K562 (cell line): ENCODE results near the gene CELSR2. TPM values are rescaled to one million over a fixed set of nuclear protein-coding genes. Genes with fewer than 3 reads are reported as not detected.

Experiments
- ATAC-seq: fragments of 200-7000 bp; cut with Tn5 transposase; 3 replicates; pipeline ENCODE4 v1.9.1; 2020; ENCODE audit warnings: moderate library complexity
- BruUV-seq: library from RNA; stranded (reverse); fragments of 400-500 nt; replicated peaks from 2 replicates; lab custom pipeline; 2021; lab: Mats Ljungman, UMichigan
- CTCF ChIA-PET: fragments of 300-600 bp; formaldehyde crosslinking; extraction: SDS; loops from one replicate; lab custom pipeline; 2021; ENCODE audit warnings: low intra/inter-chr PET ratio; lab: Yijun Ruan, JAX
- POLR2A ChIA-PET: fragments of 300-600, 350-650 bp; sonication (Branson Sonifier 250); formaldehyde crosslinking; extraction: SDS; loops from one replicate; lab custom pipeline; 2021; ENCODE audit warnings: antibody characterized with exemption, inconsistent platforms; lab: Yijun Ruan, JAX
- DNase-seq, 4 experiments: peaks; one replicate each; pipeline versions ENCODE4 v3.0.0 to v3.0.0-alpha.2; 2011 to 2018; ENCODE audit warnings: low spot score in 3 of 4, mixed read lengths in 3 of 4; ENCODE audit errors: extremely low read depth in 1 of 4
- FAIRE-seq: peaks from 2 replicates; lab custom pipeline; 2011; peaks lifted over from hg19 to GRCh38; lab: Jason Lieb, UNC
- H2AFZ ChIP-seq: 2 replicates; pipeline ENCODE4 v1.6.0; 2011; ENCODE audit warnings: low read depth, low read length, control low read depth, inconsistent platforms
- H3K27ac ChIP-seq: fragments of 200-600 bp; 3 replicates; pipeline ENCODE4 v1.8.0; 2011; ENCODE audit warnings: low read depth, mild to moderate bottlenecking, control low read depth, inconsistent platforms, low read length, moderate library complexity, mixed read lengths; ENCODE audit errors: extremely low read depth
- H3K27me3 ChIP-seq, 2 experiments: fragments of 300-600 bp in 1 of 2; 2 replicates in 1 of 2; 3 replicates in 1 of 2; pipeline versions ENCODE4 v1.6.0 to v1.8.0; 2011; ENCODE audit warnings: inconsistent platforms in 2 of 2, low read length in 2 of 2, mild to moderate bottlenecking in 1 of 2, mixed read lengths in 1 of 2, moderate library complexity in 1 of 2; ENCODE audit not compliant: control insufficient read depth in 2 of 2, insufficient read depth in 2 of 2
- H3K36me3 ChIP-seq: fragments of 300-600 bp; 3 replicates; pipeline ENCODE4 v1.8.0; 2011; ENCODE audit warnings: mild to moderate bottlenecking, low read length, inconsistent platforms; ENCODE audit not compliant: control insufficient read depth, insufficient read depth
- H3K4me1 ChIP-seq, 2 experiments: fragments of 200-600 bp in 1 of 2; replicated peaks in 1 of 2; 2 replicates in 1 of 2; 3 replicates in 1 of 2; pipeline versions ENCODE4 v1.5.1 to v1.8.0; 2011; ENCODE audit warnings: inconsistent platforms in 2 of 2, low read length in 2 of 2, mild to moderate bottlenecking in 1 of 2, mixed read lengths in 1 of 2, moderate library complexity in 1 of 2; ENCODE audit not compliant: control insufficient read depth in 2 of 2, insufficient read depth in 2 of 2
- H3K4me2 ChIP-seq: 2 replicates; pipeline ENCODE4 v1.6.1; 2011; ENCODE audit warnings: low read length, control low read depth, inconsistent platforms, mixed read lengths; ENCODE audit not compliant: insufficient read depth
- H3K4me3 ChIP-seq: fragments of 200-600 bp; sonication (generic), shearing (Covaris generic); 2 replicates; pipeline ENCODE4 v1.5.1; 2016; ENCODE audit warnings: control low read depth, inconsistent platforms
- H3K79me2 ChIP-seq: fragments of 200-600 bp; 3 replicates; pipeline ENCODE4 v1.8.0; 2011; ENCODE audit warnings: low read length, inconsistent platforms; ENCODE audit not compliant: control insufficient read depth, insufficient read depth
- H3K9ac ChIP-seq, 2 experiments: 2 replicates each; pipeline versions ENCODE4 v1.6.0 to v1.6.1; 2011; ENCODE audit warnings: low read depth in 2 of 2, low read length in 2 of 2, control low read depth in 1 of 2, inconsistent platforms in 1 of 2, mild to moderate bottlenecking in 1 of 2, mixed read lengths in 1 of 2; ENCODE audit not compliant: insufficient read depth in 1 of 2
- H3K9me1 ChIP-seq: one replicate; pipeline ENCODE4 v1.6.0; 2011; ENCODE audit warnings: inconsistent platforms, mild to moderate bottlenecking, low read length, moderate library complexity; ENCODE audit not compliant: control insufficient read depth, insufficient read depth
- H3K9me3 ChIP-seq: replicated peaks from 2 replicates; pipeline ENCODE4 v1.5.1; 2011; ENCODE audit warnings: low read depth, low read length, inconsistent platforms; ENCODE audit not compliant: control insufficient read depth, insufficient read depth
- H4K20me1 ChIP-seq: replicated peaks from 2 replicates; pipeline ENCODE4 v1.6.1; 2011; ENCODE audit warnings: low read length, inconsistent platforms, mixed read lengths; ENCODE audit not compliant: control insufficient read depth, insufficient read depth
- FOXM1 ChIP-seq, 2 experiments: fragments of 450-650 bp in 1 of 2; sonication (generic) in 1 of 2; formaldehyde crosslinking in 1 of 2; IDR thresholded peaks; 2 replicates each; pipeline versions ENCODE4 v1.6.1 to v1.9.0; 2017 to 2022; ENCODE audit warnings: low read depth in 2 of 2, mild to moderate bottlenecking in 2 of 2, missing genetic modification reagents in 1 of 2, moderate library complexity in 1 of 2
- JUN ChIP-seq, 2 experiments: sonication (generic) in 1 of 2; formaldehyde crosslinking in 1 of 2; IDR thresholded peaks; 2 replicates each; pipeline versions ENCODE4 v1.6.1 to v1.8.0; 2012 to 2022; ENCODE audit warnings: borderline replicate concordance in 2 of 2, mild to moderate bottlenecking in 2 of 2, improper control_type of control experiment in 1 of 2, low read depth in 1 of 2, low read length in 1 of 2, missing genetic modification reagents in 1 of 2
- MBD2 ChIP-seq: sonication (generic); IDR thresholded peaks from 2 replicates; pipeline ENCODE4 v1.6.1; 2016; ENCODE audit warnings: low read depth, borderline replicate concordance
- NCOA1 ChIP-seq: fragments of 450-650 bp; IDR thresholded peaks from 2 replicates; pipeline ENCODE4 v1.6.1; 2016; ENCODE audit warnings: low read depth
- NFIC ChIP-seq: fragments of 450-650 bp; IDR thresholded peaks from 2 replicates; pipeline ENCODE4 v1.6.1; 2017; ENCODE audit warnings: mild to moderate bottlenecking, inconsistent platforms
- PCBP2 ChIP-seq: fragments of 200-400 bp; formaldehyde crosslinking; IDR thresholded peaks from 2 replicates; pipeline ENCODE4 v1.6.1; 2018; ENCODE audit warnings: low read length, low read depth, mild to moderate bottlenecking, moderate library complexity; ENCODE audit not compliant: poor library complexity, severe bottlenecking
- POLR2AphosphoS5 ChIP-seq: IDR thresholded peaks from 2 replicates; pipeline ENCODE4 v1.6.1; 2011; ENCODE audit warnings: mild to moderate bottlenecking, low read depth, low read length, moderate library complexity; ENCODE audit not compliant: control insufficient read depth, insufficient read depth
- SETDB1 ChIP-seq: IDR thresholded peaks from one replicate; pipeline ENCODE4 v1.6.1; 2012; ENCODE audit warnings: low read length, control low read depth, inconsistent platforms
- SMAD4 ChIP-seq: fragments of 250-450 bp; sonication (Bioruptor Pico); conservative IDR thresholded peaks from 2 replicates; pipeline ENCODE4 v1.8.0; 2021; ENCODE audit warnings: inconsistent platforms, mild to moderate bottlenecking, moderate library complexity
- XRCC4 ChIP-seq: IDR thresholded peaks from one replicate; pipeline ENCODE4 v1.6.1; 2011; ENCODE audit not compliant: insufficient read depth, insufficient read length; ENCODE audit errors: extremely low read depth
- ZNF197 ChIP-seq: fragments of 200-800 bp; sonication (Bioruptor generic); IDR thresholded peaks from 2 replicates; pipeline ENCODE4 v1.6.1; 2016; ENCODE audit warnings: low read depth, missing genetic modification characterization, missing compliant biosample characterization
- ZNF263 ChIP-seq: sonication (generic); formaldehyde crosslinking; IDR thresholded peaks from 2 replicates; pipeline ENCODE4 v1.8.0; 2022; ENCODE audit warnings: mild to moderate bottlenecking, missing genetic modification reagents, borderline replicate concordance
- ZNF316 ChIP-seq: fragments of 450-650 bp; IDR thresholded peaks from 2 replicates; pipeline ENCODE4 v1.6.1; 2016
- WGBS: fragments of 100-300 bp; shearing (Covaris generic); methylation state at CpG from one replicate; pipeline ENCODE4 v1.1.6; 2016; ENCODE audit warnings: low coverage, mixed read lengths; ENCODE audit not compliant: insufficient coverage; ENCODE audit errors: missing lambda C conversion rate; 5-methylcytosine and 5-hydroxymethylcytosine counted together
- in situ Hi-C: fragments of 300-500 bp; cut with MboI; formaldehyde crosslinking; loops from 4 replicates; pipeline ENCODE4 v1.15.0; 2018; ENCODE audit warnings: inconsistent platforms, mixed read lengths
- intact Hi-C: fragments of 100-400 bp; cut with micrococcal nuclease; formaldehyde crosslinking; loops from 2 replicates; pipeline ENCODE4 v1.14.2; 2022
- polyA plus RNA-seq, 8 experiments: library from polyadenylated mRNA; depleted of rRNA in 4 of 8; stranded (reverse) in 5 of 8; unstranded in 3 of 8; fragments of >200 nt; fragmentation: Nextera tagmentation in 2 of 8; fragmentation: Illumina TruSeq in 1 of 8; extraction: Ambion mirVana in 2 of 8; extraction: Trizol in 1 of 8; gene quantifications; 2 replicates each; pipeline versions ENCODE4 v1.2.1 to v1.2.3, GENCODE V29; 2011 to 2014; ENCODE audit warnings: inconsistent platforms in 1 of 8, missing spikeins in 1 of 8
- total RNA-seq, 7 experiments: library from RNA; depleted of rRNA in 6 of 7; stranded (reverse); fragments of >200 nt in 6 of 7; fragmentation: Illumina TruSeq in 2 of 7; extraction: Trizol in 2 of 7; gene quantifications; 2 replicates each; pipeline versions ENCODE4 v1.2.1 to v1.2.3, GENCODE V29; 2011 to 2021; ENCODE audit warnings: low replicate concordance in 1 of 7
- TF ChIP-seq, protein P1 (sequence below), 2 experiments: IDR thresholded peaks; 2 replicates each; pipeline ENCODE4 v1.6.1; 2011; ENCODE audit warnings: borderline replicate concordance in 1 of 2, control low read depth in 1 of 2, low read depth in 1 of 2, low read length in 1 of 2, mild to moderate bottlenecking in 1 of 2, mixed read lengths in 1 of 2, moderate library complexity in 1 of 2; ENCODE audit not compliant: insufficient read depth in 1 of 2, insufficient read length in 1 of 2, poor library complexity in 1 of 2, severe bottlenecking in 1 of 2; ENCODE audit errors: extremely low read depth in 1 of 2
- TF ChIP-seq, protein P2 (sequence below): sonication (generic); IDR thresholded peaks from 2 replicates; pipeline ENCODE4 v1.6.1; 2016
- TF ChIP-seq, protein P3 (sequence below): fragments of 450-650 bp; IDR thresholded peaks from 2 replicates; pipeline ENCODE4 v1.6.1; 2017; ENCODE audit warnings: antibody characterized with exemption

CELSR2 gene
- total and polyA plus RNA-seq, 9 of the 15 experiments (the other 6 are each of a cell fraction or from before 2014, with no cell fraction given), result 0.31 to 21.9 (median 4.2) TPM

DNA sequence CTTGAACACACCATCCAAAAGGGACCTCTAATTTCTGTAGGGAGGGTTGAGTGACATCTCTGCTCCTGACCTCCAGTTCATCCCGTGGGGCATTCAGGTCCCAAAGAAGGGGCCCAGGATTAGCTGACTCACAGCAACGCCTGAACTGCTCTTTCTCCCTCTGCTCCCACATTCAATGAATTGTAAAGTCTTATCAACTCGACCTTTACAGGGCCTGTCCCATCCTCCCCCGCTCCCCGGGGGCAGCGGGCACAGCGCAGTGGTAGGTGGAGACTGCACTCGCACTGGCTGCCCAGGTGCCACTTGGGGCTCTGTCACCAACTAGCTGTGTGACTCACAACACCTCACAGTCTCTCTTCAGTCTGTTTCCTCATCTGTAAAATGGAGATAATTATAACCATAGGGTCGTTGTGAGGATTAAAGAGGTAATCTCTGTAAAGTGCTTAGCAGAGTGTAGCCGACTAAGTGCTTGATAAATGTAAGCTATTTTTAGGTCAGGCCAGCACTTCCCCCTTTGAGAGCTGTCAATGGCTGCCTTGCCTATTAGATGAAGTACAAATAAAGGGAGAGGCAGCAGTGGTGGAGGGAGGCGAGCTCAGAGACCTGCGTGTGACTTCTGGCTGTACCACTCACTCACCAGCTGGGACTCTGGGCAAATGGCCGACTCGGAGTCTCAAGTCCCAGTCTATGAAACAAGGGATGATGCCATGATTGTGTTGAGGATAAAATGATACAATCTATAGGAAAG is 58.1 kb downstream of the CELSR2 start:
- Histone ChIP-seq H3K4me3 (no peak overlapping the region), H3K9me3 (no peaks in the 10 kb centered on the region), H3K27ac (peak overlapping the region; percentile 57), H4K20me1 (peaks cover 16% of the 10 kb centered on the region), H3K79me2 (no peaks in the 10 kb centered on the region), H3K36me3 (peaks cover 23% of the 10 kb centered on the region), H2AFZ (no peak overlapping the region), H3K9me1 (no peaks in the 10 kb centered on the region), H3K27me3 (no peaks in the 10 kb centered on the region), H3K4me1 (peaks cover 18 to 36% of the 10 kb centered on the region in 2 experiments), H3K9ac (peak overlapping the region; percentile 22 to 70; a peak in 2 of 4 replicates), H3K4me2 (peak overlapping the region; percentile 71)
- ATAC-seq (peak; percentile 70), DNase-seq (peak; percentile 78 to 87 (median 80)), FAIRE-seq (peak; percentile 74)
- in situ Hi-C loops, result no loop called here
- ChIA-PET CTCF (interaction anchor here (0.6 kb wide), 2 partner anchors 30 to 195 kb away, joined by 3 read pairs; a partner anchor contains a TSS), POLR2A (interaction anchor here (0.6 to 4.6 kb wide), 12 partner anchors 10 to 88 kb away, joined by 3 to 62 read pairs (median 4); partner anchors contain the start of gene PSRC1)
- intact Hi-C loops, result no loop called here
- BruUV-seq, result no TSS peak
- WGBS, result under 1% methylated on average over 14 of the region's 14 CpGs
- peak; percentile 61 for TF ChIP-seq NFIC
- TF ChIP-seq FOXM1 (IDR thresholded peaks at IDR 0.05; ENCODE audit: low read depth), result peak; percentile 44; the same call in 1 of the 2 replicates
- TF ChIP-seq FOXM1 (CRISPR knock-in tag; IDR thresholded peaks at IDR 0.05; ENCODE audit: low read depth), result no peak
- peak; percentile 3; the same call in 1 of the 2 replicates for TF ChIP-seq ZNF263 (CRISPR knock-in tag)
- TF ChIP-seq, protein P1, sequence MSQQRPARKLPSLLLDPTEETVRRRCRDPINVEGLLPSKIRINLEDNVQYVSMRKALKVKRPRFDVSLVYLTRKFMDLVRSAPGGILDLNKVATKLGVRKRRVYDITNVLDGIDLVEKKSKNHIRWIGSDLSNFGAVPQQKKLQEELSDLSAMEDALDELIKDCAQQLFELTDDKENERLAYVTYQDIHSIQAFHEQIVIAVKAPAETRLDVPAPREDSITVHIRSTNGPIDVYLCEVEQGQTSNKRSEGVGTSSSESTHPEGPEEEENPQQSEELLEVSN (IDR thresholded peaks at IDR 0.05; ENCODE audit: borderline replicate concordance in 1 of 2, extremely low read depth in 1 of 2, insufficient read depth in 1 of 2, insufficient read length in 1 of 2, low read depth in 1 of 2, low read length in 1 of 2, poor library complexity in 1 of 2, severe bottlenecking in 1 of 2), result no peak
- no peak for TF ChIP-seq PCBP2
- no peak for TF ChIP-seq SETDB1
- TF ChIP-seq, protein P2, sequence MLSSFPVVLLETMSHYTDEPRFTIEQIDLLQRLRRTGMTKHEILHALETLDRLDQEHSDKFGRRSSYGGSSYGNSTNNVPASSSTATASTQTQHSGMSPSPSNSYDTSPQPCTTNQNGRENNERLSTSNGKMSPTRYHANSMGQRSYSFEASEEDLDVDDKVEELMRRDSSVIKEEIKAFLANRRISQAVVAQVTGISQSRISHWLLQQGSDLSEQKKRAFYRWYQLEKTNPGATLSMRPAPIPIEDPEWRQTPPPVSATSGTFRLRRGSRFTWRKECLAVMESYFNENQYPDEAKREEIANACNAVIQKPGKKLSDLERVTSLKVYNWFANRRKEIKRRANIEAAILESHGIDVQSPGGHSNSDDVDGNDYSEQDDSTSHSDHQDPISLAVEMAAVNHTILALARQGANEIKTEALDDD, result peak; percentile 91
- TF ChIP-seq ZNF316, result peak; percentile 78
- TF ChIP-seq, protein P3, sequence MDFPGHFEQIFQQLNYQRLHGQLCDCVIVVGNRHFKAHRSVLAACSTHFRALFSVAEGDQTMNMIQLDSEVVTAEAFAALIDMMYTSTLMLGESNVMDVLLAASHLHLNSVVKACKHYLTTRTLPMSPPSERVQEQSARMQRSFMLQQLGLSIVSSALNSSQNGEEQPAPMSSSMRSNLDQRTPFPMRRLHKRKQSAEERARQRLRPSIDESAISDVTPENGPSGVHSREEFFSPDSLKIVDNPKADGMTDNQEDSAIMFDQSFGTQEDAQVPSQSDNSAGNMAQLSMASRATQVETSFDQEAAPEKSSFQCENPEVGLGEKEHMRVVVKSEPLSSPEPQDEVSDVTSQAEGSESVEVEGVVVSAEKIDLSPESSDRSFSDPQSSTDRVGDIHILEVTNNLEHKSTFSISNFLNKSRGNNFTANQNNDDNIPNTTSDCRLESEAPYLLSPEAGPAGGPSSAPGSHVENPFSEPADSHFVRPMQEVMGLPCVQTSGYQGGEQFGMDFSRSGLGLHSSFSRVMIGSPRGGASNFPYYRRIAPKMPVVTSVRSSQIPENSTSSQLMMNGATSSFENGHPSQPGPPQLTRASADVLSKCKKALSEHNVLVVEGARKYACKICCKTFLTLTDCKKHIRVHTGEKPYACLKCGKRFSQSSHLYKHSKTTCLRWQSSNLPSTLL, result no peak
- 0 out of 2 replicates have a peak, but pooled peaks have one; percentile 44 for TF ChIP-seq MBD2
- no peak for TF ChIP-seq XRCC4
- TF ChIP-seq NCOA1, result 0 out of 2 replicates have a peak, but pooled peaks have one; percentile 38
- no peak for TF ChIP-seq ZNF197 (CRISPR knock-in tag)
- peak; percentile 84 for TF ChIP-seq SMAD4
- TF ChIP-seq POLR2AphosphoS5, result no peak
- no peak for TF ChIP-seq JUN (IDR thresholded peaks at IDR 0.05; ENCODE audit: borderline replicate concordance, low read depth, low read length)
- TF ChIP-seq JUN (CRISPR knock-in tag; IDR thresholded peaks at IDR 0.05; ENCODE audit: borderline replicate concordance), result 0 out of 2 replicates have a peak, but pooled peaks have one; percentile 11
